DND-41 (cell line): ENCODE results near the gene CACNA1A.

Source experiments
- ATAC-seq: fragments of 200-7000 bp; cut with Tn5 transposase; 3 replicates; pipeline ENCODE4 v1.9.1; 2021; ENCODE audit warnings: low read depth; ENCODE audit not compliant: insufficient read depth
- DNase-seq: peaks from one replicate; pipeline ENCODE4 v3.0.0-alpha.2; 2020
- H2AFZ ChIP-seq: 2 replicates; pipeline ENCODE4 v1.6.0; 2012; ENCODE audit warnings: low read depth, low read length
- H3K27ac ChIP-seq: 2 replicates; pipeline ENCODE4 v1.5.1; 2012; ENCODE audit warnings: low read length, inconsistent platforms
- H3K27me3 ChIP-seq: fragments of 200-600 bp; sonication (generic); 2 replicates; pipeline ENCODE4 v1.6.0; 2012; ENCODE audit warnings: low read length, mild to moderate bottlenecking, inconsistent platforms; ENCODE audit not compliant: insufficient read depth, poor library complexity
- H3K36me3 ChIP-seq: 2 replicates; pipeline ENCODE4 v1.5.1; 2012; ENCODE audit warnings: low read length, inconsistent platforms; ENCODE audit not compliant: insufficient read depth
- H3K4me1 ChIP-seq: 2 replicates; pipeline ENCODE4 v1.5.1; 2012; ENCODE audit warnings: mild to moderate bottlenecking, low read length; ENCODE audit not compliant: insufficient read depth
- H3K4me2 ChIP-seq: 2 replicates; pipeline ENCODE4 v1.6.0; 2012; ENCODE audit warnings: mild to moderate bottlenecking, moderate library complexity, low read length, inconsistent platforms; ENCODE audit not compliant: insufficient read depth
- H3K4me3 ChIP-seq, 2 experiments: fragments of 200-600 bp in 1 of 2; shearing (Covaris generic) in 1 of 2; 2 replicates each; pipeline ENCODE4 v1.5.1; 2012 to 2016; ENCODE audit warnings: inconsistent platforms in 2 of 2, low read length in 2 of 2, mild to moderate bottlenecking in 2 of 2, low read depth in 1 of 2, moderate library complexity in 1 of 2
- H3K79me2 ChIP-seq: 2 replicates; pipeline ENCODE4 v1.6.0; 2012; ENCODE audit warnings: low read length, inconsistent platforms; ENCODE audit not compliant: insufficient read depth
- H3K9ac ChIP-seq: 2 replicates; pipeline ENCODE4 v1.6.0; 2012; ENCODE audit warnings: low read depth, mild to moderate bottlenecking, inconsistent platforms, low read length, moderate library complexity
- H3K9me3 ChIP-seq: 2 replicates; pipeline ENCODE4 v1.5.1; 2012; ENCODE audit warnings: low read length, moderate library complexity, mild to moderate bottlenecking, inconsistent platforms; ENCODE audit not compliant: insufficient read depth, severe bottlenecking
- H4K20me1 ChIP-seq: 2 replicates; pipeline ENCODE4 v1.6.0; 2012; ENCODE audit warnings: low read length; ENCODE audit not compliant: insufficient read depth
- EZH2 ChIP-seq: IDR thresholded peaks from 3 replicates; pipeline ENCODE4 v1.6.1; 2012; ENCODE audit warnings: borderline replicate concordance, low read depth, mild to moderate bottlenecking, moderate library complexity, low read length, inconsistent platforms; ENCODE audit not compliant: severe bottlenecking
- TF ChIP-seq, protein P1 (sequence below): IDR thresholded peaks from 2 replicates; pipeline ENCODE4 v1.5.1; 2012; ENCODE audit warnings: borderline replicate concordance, low read length, moderate library complexity, mild to moderate bottlenecking; ENCODE audit not compliant: poor library complexity, severe bottlenecking; ENCODE audit errors: extremely low read depth

CACNA1A gene

DNA sequence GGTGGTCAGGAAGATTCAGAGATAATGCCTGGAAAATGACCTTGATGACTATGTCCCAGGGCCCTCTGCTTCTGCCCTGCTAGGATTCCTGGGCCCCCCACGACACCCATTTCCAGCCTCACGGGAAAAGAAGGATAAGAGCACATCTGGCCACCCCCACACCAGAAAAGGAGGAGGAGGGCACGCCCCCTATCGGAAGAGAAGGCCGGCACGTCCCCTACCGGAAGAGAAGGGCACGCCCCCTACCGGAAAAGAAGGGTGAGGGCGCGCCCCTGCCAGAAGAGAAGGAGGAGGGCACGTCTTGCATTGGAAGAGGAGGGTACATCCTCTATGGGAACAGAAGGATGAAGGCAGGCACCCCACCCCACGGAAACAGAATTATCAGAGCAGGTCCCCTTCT lies 271.8 kb downstream of the CACNA1A start:
- Histone ChIP-seq H2AFZ (no peak overlapping the region), H3K36me3 (no peaks in the 10 kb centered on the region), H3K27me3 (no peaks in the 10 kb centered on the region), H4K20me1 (no peaks in the 10 kb centered on the region), H3K9me3 (peaks cover 7% of the 10 kb centered on the region), H3K4me3 (no peak overlapping the region), H3K4me1 (0 out of 2 replicates have a peak, but pooled peaks cover 4% of the 10 kb centered on the region), H3K9ac (no peak overlapping the region), H3K27ac (no peak overlapping the region), H3K79me2 (no peaks in the 10 kb centered on the region), H3K4me2 (no peak overlapping the region)
- TF ChIP-seq, protein P1, sequence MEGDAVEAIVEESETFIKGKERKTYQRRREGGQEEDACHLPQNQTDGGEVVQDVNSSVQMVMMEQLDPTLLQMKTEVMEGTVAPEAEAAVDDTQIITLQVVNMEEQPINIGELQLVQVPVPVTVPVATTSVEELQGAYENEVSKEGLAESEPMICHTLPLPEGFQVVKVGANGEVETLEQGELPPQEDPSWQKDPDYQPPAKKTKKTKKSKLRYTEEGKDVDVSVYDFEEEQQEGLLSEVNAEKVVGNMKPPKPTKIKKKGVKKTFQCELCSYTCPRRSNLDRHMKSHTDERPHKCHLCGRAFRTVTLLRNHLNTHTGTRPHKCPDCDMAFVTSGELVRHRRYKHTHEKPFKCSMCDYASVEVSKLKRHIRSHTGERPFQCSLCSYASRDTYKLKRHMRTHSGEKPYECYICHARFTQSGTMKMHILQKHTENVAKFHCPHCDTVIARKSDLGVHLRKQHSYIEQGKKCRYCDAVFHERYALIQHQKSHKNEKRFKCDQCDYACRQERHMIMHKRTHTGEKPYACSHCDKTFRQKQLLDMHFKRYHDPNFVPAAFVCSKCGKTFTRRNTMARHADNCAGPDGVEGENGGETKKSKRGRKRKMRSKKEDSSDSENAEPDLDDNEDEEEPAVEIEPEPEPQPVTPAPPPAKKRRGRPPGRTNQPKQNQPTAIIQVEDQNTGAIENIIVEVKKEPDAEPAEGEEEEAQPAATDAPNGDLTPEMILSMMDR = peak; percentile 73
- no peak for TF ChIP-seq EZH2
- DNase-seq (peak; percentile 57), ATAC-seq (peak; percentile 65)

DNA sequence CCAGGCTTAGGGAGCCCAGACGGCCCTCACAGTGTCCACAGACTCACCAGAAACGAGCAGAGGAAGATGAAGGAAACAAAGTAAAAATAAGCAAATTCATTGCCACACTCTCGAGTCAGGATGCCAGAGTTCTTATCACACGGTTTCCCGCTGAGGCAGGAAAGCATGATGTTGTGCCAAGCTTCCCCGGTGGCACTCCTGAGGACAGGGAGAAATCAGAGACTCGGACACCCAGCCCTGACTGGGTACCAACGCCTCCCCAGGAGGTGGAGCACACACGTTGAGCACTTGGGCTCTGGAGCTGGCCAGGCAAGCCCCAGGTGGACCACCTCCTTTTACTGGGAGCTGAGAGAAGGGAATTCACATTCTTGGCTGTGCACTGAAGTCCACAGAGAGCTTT lies 274.6 kb downstream of the CACNA1A start:
- DNase-seq (no peak), ATAC-seq (no peak)
- Histone ChIP-seq H3K27me3 (no peaks in the 10 kb centered on the region), H4K20me1 (no peaks in the 10 kb centered on the region), H3K27ac (no peak overlapping the region), H2AFZ (no peak overlapping the region), H3K9ac (no peak overlapping the region), H3K4me3 (no peak overlapping the region), H3K9me3 (peaks cover 7% of the 10 kb centered on the region), H3K4me1 (0 out of 2 replicates have a peak, but pooled peaks cover 4% of the 10 kb centered on the region), H3K36me3 (no peaks in the 10 kb centered on the region), H3K4me2 (no peak overlapping the region), H3K79me2 (no peaks in the 10 kb centered on the region)
- TF ChIP-seq, protein P1 = no peak
- TF ChIP-seq EZH2 = no peak

GRCh38 chr19:13229246-13229645 lies 277.0 kb downstream of the CACNA1A start:
- no peaks in the 10 kb centered on the region for H3K79me2 ChIP-seq
- H2AFZ ChIP-seq = no peak overlapping the region
- H3K4me1 ChIP-seq = no peaks in the 10 kb centered on the region
- H3K9ac ChIP-seq = no peak overlapping the region
- H3K4me2 ChIP-seq = no peak overlapping the region
- H4K20me1 ChIP-seq = no peaks in the 10 kb centered on the region
- H3K27me3 ChIP-seq = no peaks in the 10 kb centered on the region
- TF ChIP-seq EZH2 = no peak
- TF ChIP-seq, protein P1 = no peak
- no peak overlapping the region for H3K27ac ChIP-seq
- ATAC-seq = no peak
- H3K4me3 ChIP-seq = no peak overlapping the region
- no peaks in the 10 kb centered on the region for H3K9me3 ChIP-seq
- DNase-seq = no peak
- H3K36me3 ChIP-seq = no peaks in the 10 kb centered on the region

DNA sequence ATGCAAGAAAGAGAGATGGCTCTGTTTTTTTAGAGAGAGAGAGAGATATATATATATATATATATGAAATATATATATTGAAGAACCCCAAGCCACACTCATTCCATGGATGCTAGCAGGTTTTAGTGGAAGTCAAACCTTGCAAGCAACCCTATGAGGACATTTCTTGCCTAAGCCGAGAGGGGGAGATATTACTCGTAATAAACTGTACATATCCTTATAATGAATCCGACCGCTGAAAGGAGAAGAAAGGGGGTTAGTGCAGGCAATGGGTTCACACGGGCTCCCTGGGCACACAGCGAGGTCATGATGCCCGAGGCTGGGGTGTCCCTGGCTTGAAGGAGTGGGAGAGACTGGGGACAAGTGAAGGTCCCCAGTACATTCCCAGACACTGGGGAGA lies 277.7 kb downstream of the CACNA1A start:
- H3K4me3 ChIP-seq = no peak overlapping the region
- no peaks in the 10 kb centered on the region for H3K79me2 ChIP-seq
- no peaks in the 10 kb centered on the region for H3K27me3 ChIP-seq
- no peak overlapping the region for H2AFZ ChIP-seq
- H3K9ac ChIP-seq = no peak overlapping the region
- H3K36me3 ChIP-seq = no peaks in the 10 kb centered on the region
- H4K20me1 ChIP-seq = no peaks in the 10 kb centered on the region
- no peak for TF ChIP-seq EZH2
- TF ChIP-seq, protein P1 = no peak
- no peaks in the 10 kb centered on the region for H3K9me3 ChIP-seq
- no peak overlapping the region for H3K4me2 ChIP-seq
- no peak for DNase-seq
- no peak overlapping the region for H3K27ac ChIP-seq
- H3K4me1 ChIP-seq = no peaks in the 10 kb centered on the region
- no peak for ATAC-seq
